GM18498 (cell line): ENCODE results near the gene KRTAP4-3.
"Not testable (repeated sequence)": the region's sequence is repeated elsewhere in the genome, so short reads cannot be mapped to it uniquely, and the experiment has no call there.

Experiments
- ATAC-seq: cut with Tn5 transposase; IDR thresholded peaks from one replicate; pipeline ENCODE4 v1.9.1; 2021; ENCODE audit warnings: mild to moderate bottlenecking, moderate library complexity; ENCODE audit not compliant: unreplicated experiment

Gene KRTAP4-3

DNA sequence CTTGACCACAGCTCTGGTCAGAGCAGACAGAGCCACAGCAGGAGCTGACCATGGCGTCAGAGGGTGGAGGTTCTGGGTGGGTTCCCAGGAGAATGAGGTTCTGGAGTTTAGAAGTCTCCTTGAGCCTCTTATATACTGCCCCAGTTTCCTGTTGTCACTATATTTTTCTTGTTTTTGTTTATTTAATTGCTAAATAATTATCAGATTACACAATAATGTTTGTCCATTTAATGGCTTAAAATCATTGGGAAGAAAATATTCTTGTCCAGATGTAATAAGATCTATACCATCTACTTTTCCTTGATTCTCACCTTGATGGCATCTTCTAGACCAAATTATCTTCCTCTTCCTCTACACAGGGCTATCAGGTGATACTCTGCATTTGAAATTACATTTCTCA lies at the start of gene KRTAP4-3:
TSS of gene KRTAP4-3 (minus strand) at position 101 of the 400 bp plus-strand sequence. CDS start at position 52, 49 bp downstream.
- no peak for ATAC-seq

DNA sequence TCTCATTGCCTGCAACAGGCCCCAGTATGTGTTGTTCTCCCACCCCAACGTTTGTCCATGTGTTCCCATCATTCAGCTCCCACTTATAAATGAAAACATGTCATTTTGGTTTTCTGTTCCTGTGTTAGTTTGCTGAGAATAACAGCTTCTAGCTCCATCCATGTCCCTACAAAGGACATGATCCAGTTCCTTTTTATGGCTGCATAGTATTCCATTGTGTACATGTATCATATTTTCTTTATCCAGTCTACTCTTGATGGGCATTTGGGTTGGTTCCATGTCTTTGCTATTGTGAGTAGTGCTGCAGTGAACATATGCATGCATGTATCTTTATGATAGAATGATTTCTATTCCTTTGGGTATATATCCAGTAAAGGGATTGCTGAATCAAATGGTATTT lies 47.7 kb upstream of the KRTAP4-3 start:
- ATAC-seq, result no peak

DNA sequence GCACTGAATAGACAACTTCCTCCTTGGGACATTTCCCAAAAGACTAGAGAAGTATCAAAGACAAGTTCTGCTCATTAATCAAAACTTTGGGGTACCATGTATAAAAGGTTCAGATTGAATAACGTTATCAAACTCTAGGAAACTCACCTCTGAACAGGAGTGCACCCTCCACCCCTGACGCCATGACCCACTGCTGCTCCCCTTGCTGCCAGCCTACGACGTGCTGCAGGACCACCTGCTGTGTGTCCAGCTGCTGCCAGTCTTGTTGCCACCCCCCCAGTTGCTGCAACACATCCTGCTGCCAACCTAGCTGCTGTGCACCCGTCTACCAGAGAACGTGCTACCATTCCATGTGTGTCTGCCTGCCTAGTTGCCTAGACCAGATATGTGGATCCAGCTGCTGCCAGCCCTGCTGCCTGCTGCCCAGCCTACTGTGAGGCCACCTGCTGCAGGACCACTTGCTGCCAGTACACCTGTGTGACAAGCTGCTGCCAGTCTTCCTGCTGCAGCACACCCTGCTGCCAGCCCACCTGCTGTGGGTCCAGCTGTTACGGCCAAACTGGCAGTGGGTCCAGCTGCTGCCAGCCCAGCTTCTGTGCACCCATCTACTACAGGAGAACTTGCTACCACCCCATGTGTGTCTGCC lies 44.6 kb upstream of the KRTAP4-3 start:
- ATAC-seq, result no peak

DNA sequence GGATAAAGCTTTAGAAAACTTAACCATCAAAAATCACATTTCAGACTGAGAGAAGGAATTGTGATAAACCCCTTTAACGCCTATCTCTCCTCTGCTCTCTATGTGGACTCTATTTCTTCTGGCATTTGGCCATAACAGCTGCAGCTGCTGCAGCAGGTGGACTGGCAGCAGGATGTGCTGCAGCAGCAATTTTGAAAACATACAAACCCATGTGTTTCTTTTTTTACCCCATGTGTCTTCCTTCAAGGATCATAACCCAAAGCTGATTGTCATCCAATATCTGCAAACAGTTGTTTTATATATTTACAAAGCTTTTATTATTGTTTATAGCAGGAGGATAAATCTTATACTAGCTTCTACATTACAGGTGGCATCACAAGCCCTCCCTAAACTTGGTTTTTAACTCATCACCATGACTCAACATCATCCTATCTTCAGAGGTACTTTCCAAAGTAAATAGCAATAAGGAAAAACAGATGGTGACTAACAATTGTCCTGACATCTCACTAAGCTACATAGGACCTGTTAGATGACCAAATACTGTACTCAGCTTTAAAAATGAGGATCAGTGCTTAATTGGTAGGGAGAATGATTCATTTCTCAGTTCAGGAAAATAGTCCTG lies 43.9 kb upstream of the KRTAP4-3 start:
- ATAC-seq, result no peak

DNA sequence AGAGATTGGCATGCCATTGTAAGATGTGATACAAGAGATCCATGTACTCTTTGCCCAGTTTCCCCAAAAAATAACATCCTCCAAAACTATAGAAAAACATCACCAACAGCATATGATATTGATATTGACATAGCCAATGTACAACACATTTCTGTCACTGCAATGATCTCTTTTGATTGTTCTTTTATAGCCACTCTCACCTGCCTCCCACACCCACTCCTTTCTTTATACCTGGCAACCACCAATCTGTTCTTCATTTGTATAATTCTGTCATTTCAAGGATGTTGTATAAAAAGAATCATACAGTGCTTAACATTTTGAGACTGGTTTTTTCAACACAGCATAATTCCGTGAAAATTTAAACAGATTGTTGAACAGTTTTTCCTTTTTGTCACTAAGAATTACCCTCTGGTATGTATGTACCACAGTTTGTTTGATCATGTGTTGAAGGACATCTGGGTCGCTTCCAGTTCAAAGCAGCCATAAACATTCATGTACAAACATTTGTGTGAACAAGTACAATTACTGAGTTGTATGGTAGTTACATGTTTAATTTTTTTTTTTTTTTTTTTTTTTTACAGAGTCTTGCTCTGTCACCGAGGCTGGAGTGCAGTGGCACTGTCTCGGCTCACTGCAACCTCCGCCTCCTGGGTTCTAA lies 31.5 kb upstream of the KRTAP4-3 start:
- ATAC-seq, result no peak

DNA sequence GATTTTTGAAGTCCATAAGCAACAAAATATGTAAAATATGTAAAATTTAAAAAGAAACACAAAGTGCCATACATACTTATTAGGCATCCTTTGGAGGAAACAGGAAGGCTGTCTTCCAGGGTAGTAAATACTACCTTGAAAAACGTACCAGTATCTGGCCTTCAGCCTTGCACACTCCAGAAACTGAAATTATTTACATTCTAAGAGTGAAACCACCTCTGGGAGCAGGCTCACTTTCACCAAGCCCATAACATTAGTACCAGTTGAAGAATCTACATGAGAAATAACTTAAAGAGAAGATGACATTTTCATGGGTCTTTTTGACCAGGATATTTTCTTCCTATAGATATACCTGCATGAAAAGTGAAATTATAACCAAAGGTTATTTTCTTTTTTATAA lies 28.0 kb upstream of the KRTAP4-3 start:
- ATAC-seq, result no peak

DNA sequence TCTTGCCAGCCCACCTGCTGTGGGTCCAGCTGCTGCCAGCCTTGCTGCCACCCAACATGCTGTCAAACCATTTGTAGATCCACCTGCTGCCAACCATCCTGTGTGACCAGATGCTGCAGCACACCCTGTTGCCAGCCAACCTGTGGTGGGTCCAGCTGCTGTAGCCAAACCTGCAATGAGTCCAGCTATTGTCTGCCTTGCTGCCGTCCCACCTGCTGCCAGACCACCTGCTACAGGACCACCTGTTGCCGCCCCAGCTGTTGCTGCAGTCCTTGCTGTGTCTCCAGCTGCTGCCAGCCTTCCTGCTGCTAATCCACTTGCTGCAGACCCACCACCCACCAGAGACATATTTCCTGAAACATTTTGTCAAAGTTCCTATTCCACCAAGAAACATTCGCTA lies 22.3 kb upstream of the KRTAP4-3 start:
- no peak for ATAC-seq

DNA sequence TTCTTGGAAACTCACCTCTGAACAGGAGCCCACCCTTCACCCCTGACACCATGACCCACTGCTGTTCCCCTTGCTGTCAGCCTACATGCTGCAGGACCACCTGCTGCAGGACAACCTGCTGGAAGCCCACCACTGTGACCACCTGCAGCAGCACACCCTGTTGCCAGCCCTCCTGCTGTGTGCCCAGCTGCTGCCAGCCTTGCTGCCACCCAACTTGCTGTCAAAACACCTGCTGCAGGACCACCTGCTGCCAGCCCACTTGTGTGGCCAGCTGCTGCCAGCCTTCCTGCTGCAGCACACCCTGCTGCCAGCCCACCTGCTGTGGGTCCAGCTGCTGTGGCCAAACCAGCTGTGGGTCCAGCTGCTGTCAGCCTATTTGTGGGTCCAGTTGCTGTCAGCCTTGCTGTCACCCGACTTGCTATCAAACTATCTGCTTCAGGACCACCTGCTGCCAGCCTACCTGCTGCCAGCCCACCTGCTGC lies 21.9 kb upstream of the KRTAP4-3 start, which contains the start of gene KRTAP9-1:
TSS of gene KRTAP9-1 (plus strand) at position 51 of the 482 bp plus-strand sequence. CDS start at position 51, 0 bp downstream.
- ATAC-seq, result not testable (repeated sequence)

DNA sequence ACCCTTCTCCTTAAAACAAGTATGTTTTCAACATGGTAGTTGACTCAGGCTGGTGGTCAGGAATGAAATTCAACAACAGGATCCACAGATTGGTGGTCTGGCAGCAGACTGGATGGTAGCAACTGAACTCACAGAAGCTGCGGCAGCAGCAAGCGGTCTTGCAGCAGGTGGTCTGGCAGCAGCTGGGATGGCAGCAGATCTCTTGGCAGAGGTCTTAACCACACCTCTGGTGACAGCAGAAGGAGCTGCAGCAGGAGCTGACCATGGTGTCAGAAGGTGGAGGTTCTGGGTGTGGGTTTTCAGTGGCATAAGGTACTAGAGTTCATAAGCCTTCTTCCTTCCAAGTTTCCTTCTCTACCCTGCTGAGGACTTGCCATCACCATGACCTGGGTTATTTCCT lies 18.9 kb upstream of the KRTAP4-3 start:
- ATAC-seq, result no peak

DNA sequence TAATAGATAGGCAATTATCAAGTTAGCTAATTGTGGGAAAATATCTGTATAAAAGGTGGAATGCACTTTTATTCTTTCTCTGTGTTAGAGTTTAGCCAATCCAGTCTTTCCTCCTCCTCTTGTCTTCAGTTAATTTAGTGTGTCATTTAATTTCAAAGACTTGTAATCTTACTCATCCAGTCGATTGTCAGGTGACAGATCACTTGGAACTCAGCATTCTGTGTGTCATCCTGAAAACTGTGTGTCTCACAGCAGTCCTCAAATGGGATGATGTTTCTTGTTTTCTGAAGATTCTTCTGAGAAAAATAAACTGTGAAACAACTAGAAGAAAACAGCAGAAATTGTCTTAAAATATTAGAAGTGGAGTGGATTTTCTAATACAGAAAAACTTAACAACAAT lies 17.0 kb upstream of the KRTAP4-3 start:
- no peak for ATAC-seq

DNA sequence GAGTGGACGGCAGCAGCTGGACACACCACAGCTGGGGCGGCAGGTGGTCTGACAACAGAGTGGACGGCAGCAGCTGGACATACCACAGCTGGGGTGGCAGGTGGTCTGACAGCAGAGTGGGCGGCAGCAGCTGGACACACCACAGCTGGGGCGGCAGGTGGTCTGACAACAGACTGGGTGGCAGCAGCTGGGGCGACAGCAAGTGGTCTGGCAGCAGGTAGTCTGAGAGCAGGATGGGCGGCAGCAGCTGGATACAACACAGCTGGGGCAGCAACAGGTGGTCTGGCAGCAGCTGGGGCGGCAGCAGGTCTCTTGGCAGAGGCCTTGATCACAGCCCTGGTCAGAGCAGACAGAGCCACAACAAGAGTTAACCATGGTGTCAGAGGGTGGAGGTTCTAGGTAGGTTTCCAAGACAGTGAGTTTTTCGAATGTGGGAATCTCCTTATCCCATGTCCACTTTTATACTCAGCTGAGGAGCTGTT lies 16.5 kb upstream of the KRTAP4-3 start, which contains the start of gene KRTAP4-1:
TSS of gene KRTAP4-1 (minus strand) at position 432 of the 482 bp plus-strand sequence. CDS start at position 375, 57 bp downstream.
- no peak for ATAC-seq

DNA sequence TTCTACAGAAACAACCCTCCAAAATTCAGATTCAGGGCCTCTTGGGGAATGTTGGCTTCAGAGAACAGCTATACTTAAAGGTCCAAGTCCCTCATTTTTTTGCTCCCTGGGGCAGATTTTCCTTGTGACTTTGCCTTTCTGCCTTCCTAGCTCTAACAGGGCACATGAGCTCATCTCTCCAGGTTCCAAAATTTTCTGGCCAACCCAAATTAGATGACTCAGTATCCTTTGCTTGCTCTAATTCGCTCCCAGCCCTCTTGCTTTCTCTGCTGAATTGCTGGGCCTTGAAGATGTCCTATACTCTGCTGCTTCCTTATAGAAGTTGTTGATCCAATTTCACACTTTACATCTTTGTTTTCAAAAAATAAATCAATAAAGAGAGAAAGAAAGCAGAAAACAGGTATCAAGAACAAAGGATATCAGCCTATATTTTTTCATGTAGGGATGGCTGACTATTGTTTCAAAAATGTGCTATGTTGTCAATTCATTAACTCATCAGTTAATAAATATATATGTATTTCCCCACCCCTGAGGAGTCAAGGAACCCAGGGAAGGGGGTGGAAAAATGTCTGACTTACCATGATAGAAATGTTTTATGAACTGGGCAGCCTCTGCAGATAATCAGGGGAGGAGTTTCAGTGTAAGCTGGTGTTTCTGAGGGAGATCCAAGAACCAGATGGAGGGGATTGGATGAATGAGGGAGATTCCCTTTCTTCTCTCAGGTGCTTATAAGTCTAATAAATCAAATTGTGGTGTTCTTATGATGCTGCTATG lies 11.0 kb upstream of the KRTAP4-3 start:
- no peak for ATAC-seq

DNA sequence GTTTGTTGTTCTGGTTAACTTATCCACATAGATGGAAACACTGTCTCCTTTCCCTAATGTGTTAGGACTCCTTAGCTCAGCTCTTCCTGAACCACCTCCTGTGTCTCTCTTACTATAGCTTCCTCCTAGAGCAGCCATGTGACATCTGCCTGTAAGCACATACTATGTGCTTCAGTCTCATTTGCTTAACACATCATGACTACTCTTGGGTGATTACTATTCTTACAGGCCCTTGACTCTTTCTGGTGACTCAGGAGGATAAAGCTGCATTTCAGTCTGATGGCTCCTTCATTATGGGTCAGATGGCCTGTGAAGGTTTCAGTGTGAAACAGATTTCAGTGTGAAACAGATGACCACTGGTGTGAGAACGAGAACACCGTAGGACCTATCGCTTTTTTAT lies 10.3 kb upstream of the KRTAP4-3 start:
- no peak for ATAC-seq

DNA sequence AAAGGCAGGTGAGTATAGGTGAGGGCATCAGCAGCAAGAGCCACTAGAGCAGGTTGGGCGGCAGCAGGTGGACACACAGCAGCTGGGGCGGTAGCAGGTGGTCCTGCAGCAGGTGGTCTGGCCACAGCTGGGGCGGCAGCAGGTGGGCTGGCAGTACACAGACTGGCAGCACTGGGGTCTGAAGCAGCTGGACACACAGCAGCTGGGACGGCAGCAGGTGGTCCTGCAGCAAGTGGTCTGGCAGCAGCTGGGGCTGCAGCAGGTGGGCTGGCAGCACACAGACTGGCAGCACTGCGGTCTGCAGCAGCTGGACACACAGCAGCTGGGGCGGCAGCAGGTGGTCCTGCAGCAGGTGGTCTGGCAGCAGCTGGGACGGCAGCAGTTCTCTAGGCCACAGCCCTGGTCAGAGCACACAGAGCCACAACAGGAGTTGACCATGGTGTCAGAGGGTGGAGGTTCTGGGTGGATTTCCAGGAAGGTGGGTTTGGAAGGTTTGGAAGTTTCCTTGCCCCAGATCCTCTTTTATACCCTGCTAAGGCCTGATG lies 9.8 kb upstream of the KRTAP4-3 start, which contains the start of gene KRTAP4-2:
TSS of gene KRTAP4-2 (minus strand) at position 495 of the 545 bp plus-strand sequence. CDS start at position 438, 57 bp downstream.
- ATAC-seq, result no peak

DNA sequence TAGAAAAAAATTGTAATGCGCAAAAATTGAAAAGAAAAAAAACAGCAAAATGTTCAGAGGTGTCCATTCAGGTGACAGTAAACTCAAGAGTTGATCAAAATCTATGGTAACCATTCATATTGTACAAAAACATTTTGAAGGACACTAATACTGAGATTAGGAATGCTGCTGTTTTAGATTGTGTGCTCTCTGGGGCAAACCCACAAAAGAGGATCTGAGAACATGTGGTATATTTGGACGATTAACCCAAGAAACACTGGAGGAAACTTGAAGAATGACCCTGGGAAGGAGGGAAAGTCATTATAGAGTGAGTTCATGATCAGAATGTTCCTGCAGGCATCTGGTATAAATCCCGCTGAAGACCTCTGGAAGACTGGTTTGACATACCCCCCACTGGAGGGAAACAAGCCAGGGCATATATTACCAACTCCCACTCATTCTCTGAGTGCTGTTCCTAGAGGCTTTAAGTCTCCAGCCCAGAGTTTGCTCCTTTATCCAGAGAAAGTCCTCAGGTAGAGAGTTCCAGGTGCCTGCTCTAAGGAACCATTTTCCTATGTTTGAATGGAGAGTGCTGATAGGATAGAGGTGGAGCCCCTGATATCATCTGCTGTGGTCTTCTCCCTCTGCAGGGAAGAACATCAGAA lies 8.8 kb upstream of the KRTAP4-3 start:
- ATAC-seq, result no peak

DNA sequence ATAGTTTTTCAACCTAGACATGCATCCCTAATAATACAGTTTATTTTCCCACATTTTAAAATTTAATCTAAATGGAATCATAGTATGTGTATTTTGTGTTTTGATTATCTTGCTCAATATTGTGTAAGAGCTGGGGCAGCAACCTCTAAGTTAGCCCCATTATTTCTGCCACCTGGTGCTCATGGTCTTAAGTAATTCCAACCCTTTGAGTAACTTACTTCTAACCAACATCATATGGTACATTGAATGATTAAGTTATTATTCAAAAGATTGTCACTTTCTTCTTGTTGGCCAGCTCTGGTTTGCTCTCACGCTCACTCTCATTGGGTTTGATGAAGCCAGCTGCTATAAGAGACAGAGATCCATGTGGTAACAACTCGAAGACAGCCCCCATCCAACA lies 3.9 kb upstream of the KRTAP4-3 start:
- no peak for ATAC-seq

DNA sequence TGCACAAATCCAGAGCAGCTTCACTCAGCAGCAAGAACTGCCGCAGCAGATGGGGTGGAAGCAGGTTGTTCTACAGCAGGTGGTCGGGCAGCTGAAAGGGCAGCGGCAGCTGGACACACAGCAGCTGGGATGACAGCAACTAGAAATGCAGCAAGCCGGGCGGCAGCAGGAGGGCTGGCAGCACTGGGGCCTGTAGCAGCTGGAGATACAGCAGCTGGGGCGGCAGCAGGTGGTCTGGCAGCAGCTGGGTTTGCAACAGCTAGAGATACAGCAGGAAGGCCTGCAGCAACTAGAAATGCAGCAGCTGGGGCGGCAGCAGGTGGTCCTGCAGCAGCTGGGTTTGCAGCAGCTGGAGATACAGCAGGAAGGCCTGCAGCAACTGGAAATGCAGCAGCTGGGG lies 460 bp downstream of the KRTAP4-3 start:
- no peak for ATAC-seq

DNA sequence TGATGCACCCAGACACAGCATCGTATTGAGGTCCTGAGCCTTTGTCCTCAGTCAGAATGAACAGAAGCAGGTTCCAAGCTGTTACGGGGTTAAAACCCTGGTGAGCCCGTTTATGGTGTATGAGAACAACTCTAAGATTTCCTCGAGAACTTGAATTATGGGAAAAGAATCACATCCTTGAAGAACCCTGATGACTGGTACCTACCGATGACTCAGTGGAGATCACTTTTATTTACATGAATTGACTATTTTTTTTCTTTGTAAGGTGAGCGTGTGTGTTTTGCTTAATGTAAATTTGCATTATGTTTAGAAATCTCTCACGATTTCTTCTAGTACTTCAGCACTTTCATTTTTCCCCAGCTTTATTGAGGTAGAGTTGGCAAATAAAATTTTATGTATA lies 4.2 kb downstream of the KRTAP4-3 start:
- no peak for ATAC-seq

DNA sequence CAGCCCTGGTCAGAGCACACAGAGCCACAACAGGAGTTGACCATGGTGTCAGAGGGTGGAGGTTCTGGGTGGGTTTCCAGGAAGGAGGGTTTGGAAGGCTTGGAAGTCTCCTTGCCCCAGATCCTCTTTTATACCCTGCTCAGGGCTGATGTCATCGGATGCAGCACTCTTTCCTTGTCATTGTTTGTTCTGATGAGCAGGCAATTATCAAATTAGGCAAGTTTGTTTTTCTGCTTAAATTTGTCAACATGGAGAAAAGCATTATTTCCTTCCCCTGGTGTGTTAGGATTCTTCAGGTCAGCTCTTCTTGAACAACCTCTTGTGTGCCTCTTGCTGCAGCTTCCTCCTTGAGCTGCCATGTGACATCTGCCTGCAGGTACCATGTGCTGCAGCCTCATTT lies 7.4 kb downstream of the KRTAP4-3 start, which contains the start of gene KRTAP4-4:
TSS of gene KRTAP4-4 (minus strand) at position 101 of the 400 bp plus-strand sequence. CDS start at position 44, 57 bp downstream.
- no peak for ATAC-seq

DNA sequence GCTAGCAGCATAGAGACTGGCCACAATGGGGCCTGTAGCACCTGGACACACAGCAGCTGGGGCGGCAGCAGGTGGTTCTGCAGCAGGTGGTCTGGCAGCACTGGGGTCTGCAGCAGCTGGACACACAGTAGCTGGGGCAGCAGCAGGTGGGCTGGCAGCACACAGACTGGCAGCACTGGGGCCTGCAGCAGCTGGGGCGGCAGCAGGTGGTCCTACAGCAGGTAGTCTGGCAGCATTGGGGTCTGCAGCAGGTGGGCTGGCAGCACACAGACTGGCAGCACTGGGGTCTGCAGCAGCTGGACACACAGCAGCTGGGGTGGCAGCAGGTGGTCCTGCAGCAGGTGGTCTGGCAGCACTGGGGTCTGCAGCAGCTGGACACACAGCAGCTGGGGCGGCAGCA lies 7.8 kb downstream of the KRTAP4-3 start:
- ATAC-seq, result not testable (repeated sequence)
